Bronchial epithelial cell (primary cell): ENCODE measurements around the gene MIS18BP1. TPM values are rescaled to one million over a fixed set of nuclear protein-coding genes. Genes with fewer than 3 reads are reported as not detected.

Source experiments
- DNase-seq: peaks from one replicate; pipeline ENCODE4 v3.0.0-alpha.2; 2010; ENCODE audit warnings: low read depth
- FAIRE-seq: peaks from 2 replicates; lab custom pipeline; 2011; peaks lifted over from hg19 to GRCh38; lab: Jason Lieb, UNC
- H3K27me3 ChIP-seq: 2 replicates; pipeline ENCODE4 v1.5.1; 2011; ENCODE audit warnings: low read length; ENCODE audit not compliant: control insufficient read depth, insufficient read depth
- H3K36me3 ChIP-seq: 2 replicates; pipeline ENCODE4 v1.5.1; 2011; ENCODE audit warnings: low read length; ENCODE audit not compliant: control insufficient read depth, insufficient read depth
- H3K4me3 ChIP-seq: 2 replicates; pipeline ENCODE4 v1.5.1; 2011; ENCODE audit warnings: mild to moderate bottlenecking, low read depth, low read length, control low read depth
- CTCF ChIP-seq: IDR thresholded peaks from 2 replicates; pipeline ENCODE4 v1.5.1; 2011; ENCODE audit warnings: mild to moderate bottlenecking, moderate library complexity, low read length, control low read depth, inconsistent platforms; ENCODE audit not compliant: insufficient read depth, severe bottlenecking
- total RNA-seq: library from RNA; depleted of rRNA; stranded (reverse); fragments of >200 nt; gene quantifications from 2 replicates; pipeline ENCODE4 v1.2.1, GENCODE V29; 2014

MIS18BP1 gene
- total RNA-seq, 1 donor from 2014 or later, result 9.2 TPM

- TF ChIP-seq CTCF, result no peak
- DNase-seq (no peak), FAIRE-seq (no peak)
- Histone ChIP-seq H3K27me3 (no peaks in the 10 kb centered on the region), H3K36me3 (no peaks in the 10 kb centered on the region), H3K4me3 (no peak overlapping the region)
Measured at GRCh38 chr14:45156067-45156466, 96.9 kb downstream of the MIS18BP1 start.

Other genes starting within 250 kb of the MIS18BP1 start
- gene PRPF39, start 169.1 kb downstream of the MIS18BP1 start, total RNA-seq, result 23.4 and 26.9 TPM in 2 replicates
- 14.0 and 27.9 TPM in 2 replicates for gene FKBP3, start 118.7 kb downstream of the MIS18BP1 start, total RNA-seq
- 2.3 and 2.9 TPM in 2 replicates for gene FANCM, start 117.3 kb downstream of the MIS18BP1 start, total RNA-seq